Natural killer cell (primary cell): ENCODE measurements around the gene CENPE. TPM values are rescaled to one million over a fixed set of nuclear protein-coding genes. Genes with fewer than 3 reads are reported as not detected.

ENCODE experiments used
- ATAC-seq, 3 donors: fragments of 150-1000 bp in 2 of 3; fragments of 200-7000 bp in 1 of 3; cut with Tn5 transposase; 1 replicate in 1 of 3; 2 replicates in 2 of 3; pipeline ENCODE4 v1.10.0; 2021; ENCODE audit warnings: mild to moderate bottlenecking in 2 of 3, moderate library complexity in 2 of 3
- DNase-seq, 2 donors: peaks; one replicate each; pipeline versions ENCODE4 v3.0.0 to v3.0.0-alpha.2; 2013 to 2021; ENCODE audit warnings: mixed read lengths in 1 of 2
- H3K27ac ChIP-seq: one replicate; pipeline ENCODE4 v1.5.1; 2013; ENCODE audit warnings: mild to moderate bottlenecking, low read length
- H3K27me3 ChIP-seq: one replicate; pipeline ENCODE4 v1.6.1; 2013; ENCODE audit warnings: low read length; ENCODE audit not compliant: control insufficient read depth, insufficient read depth
- H3K36me3 ChIP-seq: one replicate; pipeline ENCODE4 v1.6.1; 2013; ENCODE audit warnings: low read length; ENCODE audit not compliant: control insufficient read depth, insufficient read depth
- H3K4me1 ChIP-seq: one replicate; pipeline ENCODE4 v1.6.1; 2013; ENCODE audit warnings: low read length; ENCODE audit not compliant: control insufficient read depth, insufficient read depth
- H3K4me3 ChIP-seq: one replicate; pipeline ENCODE4 v1.5.1; 2013; ENCODE audit warnings: low read length
- H3K9me3 ChIP-seq: one replicate; pipeline ENCODE4 v1.6.1; 2013; ENCODE audit warnings: low read length; ENCODE audit not compliant: control insufficient read depth, insufficient read depth
- H3K27ac Mint-ChIP-seq, 2 donors: one replicate each; pipeline ENCODE4 v1.8.0; 2022; ENCODE audit warnings: mild to moderate bottlenecking in 2 of 2, mixed read lengths in 2 of 2, moderate library complexity in 1 of 2
- H3K27me3 Mint-ChIP-seq, 2 donors: one replicate each; pipeline ENCODE4 v1.8.0; 2022; ENCODE audit warnings: low read depth in 2 of 2, mixed read lengths in 2 of 2
- H3K36me3 Mint-ChIP-seq: one replicate; pipeline ENCODE4 v1.8.0; 2022; ENCODE audit warnings: mixed read lengths
- H3K4me1 Mint-ChIP-seq, 2 donors: one replicate each; pipeline ENCODE4 v1.8.0; 2022; ENCODE audit warnings: mixed read lengths in 2 of 2
- H3K4me3 Mint-ChIP-seq: one replicate; pipeline ENCODE4 v1.8.0; 2022; ENCODE audit warnings: mild to moderate bottlenecking, moderate library complexity, mixed read lengths
- H3K9me3 Mint-ChIP-seq, 2 donors: one replicate each; pipeline ENCODE4 v1.8.0; 2022; ENCODE audit warnings: mixed read lengths in 2 of 2
- CTCF ChIP-seq: fragments of 200-600 bp; IDR thresholded peaks from one replicate; pipeline ENCODE4 v1.8.0; 2022; ENCODE audit warnings: antibody characterized with exemption
- WGBS: methylation state at CpG from one replicate; pipeline ENCODE4 v1.1.7; 2013; ENCODE audit warnings: missing lambda C conversion rate; ENCODE audit not compliant: insufficient coverage; 5-methylcytosine and 5-hydroxymethylcytosine counted together
- intact Hi-C: fragments of 100-400 bp; cut with micrococcal nuclease; formaldehyde crosslinking; loops from one replicate; pipeline ENCODE4 v1.14.2; 2022
- total RNA-seq, 4 donors: library from RNA; stranded (reverse); fragments of 120-200 nt in 1 of 4; gene quantifications; one replicate each; pipeline versions ENCODE4 v1.2.3 to v1.2.4, GENCODE V29; 2013 to 2022

Gene CENPE
- total RNA-seq, 3 donors from 2014 or later (not counting 1 experiment from before 2014, with no cell fraction given): 2.7 to 6.9 (median 4.8) TPM

- Mint-ChIP-seq H3K27me3 (no peaks in the 10 kb centered on the region), H3K36me3 (peaks cover 34% of the 10 kb centered on the region), H3K4me3 (no peak overlapping the region), H3K9me3 (no peaks in the 10 kb centered on the region), H3K27ac (no peak overlapping the region), H3K4me1 (no peaks in the 10 kb centered on the region)
- H3K9me3 ChIP-seq: no peaks in the 10 kb centered on the region
- H3K4me3 ChIP-seq: no peak overlapping the region
- no peak overlapping the region for H3K27ac ChIP-seq
- H3K4me1 ChIP-seq: no peaks in the 10 kb centered on the region
- ATAC-seq (no peak), DNase-seq (no peak)
- 100% methylated on average over 1 of the region's 2 CpGs for WGBS
- H3K27me3 ChIP-seq: no peaks in the 10 kb centered on the region
- peaks cover 25% of the 10 kb centered on the region for H3K36me3 ChIP-seq
- no peak for TF ChIP-seq CTCF
- intact Hi-C loops: no loop called here
These were observed 112.5 kb downstream of the CENPE start for GRCh38 chr4:103085555-103086196.

GRCh38 chr4:103079621-103080020 is 118.5 kb downstream of the CENPE start:
- H3K27ac ChIP-seq: no peak overlapping the region
- DNase-seq (no peak), ATAC-seq (no peak)
- no peak overlapping the region for H3K4me3 ChIP-seq
- Mint-ChIP-seq H3K4me3 (no peak overlapping the region), H3K4me1 (peaks cover 23 to 33% of the 10 kb centered on the region in 2 donors), H3K27ac (peak overlapping the region; percentile 50 to 82), H3K36me3 (peaks cover 7% of the 10 kb centered on the region), H3K27me3 (no peaks in the 10 kb centered on the region), H3K9me3 (no peaks in the 10 kb centered on the region)
- TF ChIP-seq CTCF: no peak
- H3K27me3 ChIP-seq: no peaks in the 10 kb centered on the region
- peaks cover 3% of the 10 kb centered on the region for H3K36me3 ChIP-seq
- intact Hi-C loops: loop anchor here (5.0 kb wide), 1 partner anchor 252 kb away; the partner anchor contains the start of gene UBE2D3
- no CpG with 5 or more reads among the region's 1 CpG for WGBS
- H3K4me1 ChIP-seq: peaks cover 18% of the 10 kb centered on the region
- no peaks in the 10 kb centered on the region for H3K9me3 ChIP-seq

- Histone ChIP-seq H3K27me3 (no peaks in the 10 kb centered on the region), H3K9me3 (no peaks in the 10 kb centered on the region), H3K4me1 (peaks cover 18% of the 10 kb centered on the region), H3K27ac (peak within 1 kb of the TSS; percentile 88), H3K36me3 (peaks cover 2% of the 10 kb centered on the region), H3K4me3 (peak within 1 kb of the TSS; percentile 65)
- DNase-seq: peak in 1 of 2 donors; percentile 71
- H3K27me3 Mint-ChIP-seq: no peaks in the 10 kb centered on the region
- no peak for TF ChIP-seq CTCF
- peaks cover 6% of the 10 kb centered on the region for H3K36me3 Mint-ChIP-seq
- peak; percentile 34 to 50 (median 37) for ATAC-seq
- peak within 1 kb of the TSS; percentile 90 to 92 for H3K27ac Mint-ChIP-seq
- peak within 1 kb of the TSS; percentile 88 for H3K4me3 Mint-ChIP-seq
- intact Hi-C loops: loop anchor here (2.0 to 5.0 kb wide), 2 partner anchors 58 to 250 kb away; partner anchors contain the start of genes SLC9B1 and UBE2D3
- peaks cover 24 to 35% of the 10 kb centered on the region in 2 donors for H3K4me1 Mint-ChIP-seq
- 22% methylated on average over 19 of the region's 21 CpGs for WGBS
- H3K9me3 Mint-ChIP-seq: no peaks in the 10 kb centered on the region
These were observed 121.3 kb downstream of the CENPE start, which contains the start of gene SLC9B2 for GRCh38 chr4:103076747-103077347. TSS of gene SLC9B2 (minus strand) at chr4:103076761. CDS start at chr4:103067550, 9,211 bp downstream.
